A673 (cell line): Measurements from ENCODE around the gene SLC2A8. TPM values are rescaled to one million over a fixed set of nuclear protein-coding genes. Genes with fewer than 3 reads are reported as not detected.
A peak's percentile ranks its signal among the peaks of the same experiment; 100 is the strongest.

Experiments used
- Bru-seq: library from RNA; stranded (reverse); fragments of 400-500 nt; gene quantifications from one replicate; lab custom pipeline; 2021; lab: Mats Ljungman, UMichigan
- BruChase-seq, 2 experiments: library from RNA; stranded (reverse); fragments of 400-500 nt; gene quantifications; one replicate each; lab custom pipeline; 2021; lab: Mats Ljungman, UMichigan
- BruUV-seq: library from RNA; stranded (reverse); fragments of 400-500 nt; replicated peaks from 2 replicates; lab custom pipeline; 2021; lab: Mats Ljungman, UMichigan
- CTCF ChIA-PET: fragments of 300-600 bp; sonication (Branson Sonifier 250); formaldehyde crosslinking; loops from one replicate; lab custom pipeline; 2022; ENCODE audit warnings: antibody characterized with exemption; lab: Charles Lee
- POLR2A ChIA-PET: fragments of 300-600 bp; sonication (Branson Sonifier 250); formaldehyde crosslinking; loops from one replicate; lab custom pipeline; 2022; ENCODE audit warnings: antibody characterized with exemption; ENCODE audit not compliant: low non-redundant PET; lab: Charles Lee
- DNase-seq: peaks from one replicate; pipeline ENCODE4 v3.0.0-alpha.2; 2015; ENCODE audit warnings: low spot score
- H3K27ac ChIP-seq: fragments of 200-600 bp; sonication (generic); 2 replicates; pipeline ENCODE4 v1.5.1; 2016; ENCODE audit warnings: mixed run types, low read depth, mild to moderate bottlenecking, mixed read lengths, antibody characterized with exemption, low read length; ENCODE audit not compliant: poor library complexity, severe bottlenecking
- H3K27me3 ChIP-seq: fragments of 200-600 bp; sonication (generic); replicated peaks from 2 replicates; pipeline ENCODE4 v1.6.1; 2017; ENCODE audit warnings: mixed run types, low read depth, mild to moderate bottlenecking, mixed read lengths, antibody characterized with exemption, low read length; ENCODE audit not compliant: insufficient read depth, poor library complexity
- H3K36me3 ChIP-seq: fragments of 200-600 bp; sonication (generic); 2 replicates; pipeline ENCODE4 v1.6.1; 2016; ENCODE audit warnings: mixed run types, mild to moderate bottlenecking, mixed read lengths, antibody characterized with exemption, low read length; ENCODE audit not compliant: insufficient read depth, poor library complexity, severe bottlenecking
- H3K4me1 ChIP-seq: fragments of 200-600 bp; sonication (generic); 2 replicates; pipeline ENCODE4 v1.6.1; 2017; ENCODE audit warnings: mixed run types, mild to moderate bottlenecking, mixed read lengths, antibody characterized with exemption, low read length; ENCODE audit not compliant: insufficient read depth, poor library complexity, severe bottlenecking
- H3K4me3 ChIP-seq: fragments of 200-600 bp; sonication (generic); 2 replicates; pipeline ENCODE4 v1.5.1; 2016; ENCODE audit warnings: low read depth, mixed run types, mild to moderate bottlenecking, mixed read lengths, low read length; ENCODE audit not compliant: poor library complexity, severe bottlenecking
- H3K9me3 ChIP-seq: fragments of 200-600 bp; sonication (generic); 2 replicates; pipeline ENCODE4 v1.6.1; 2016; ENCODE audit warnings: mixed run types, low read depth, mild to moderate bottlenecking, mixed read lengths, antibody characterized with exemption, low read length; ENCODE audit not compliant: poor library complexity, severe bottlenecking
- EZH2 ChIP-seq: fragments of 200-600 bp; sonication (generic); IDR thresholded peaks from 2 replicates; pipeline ENCODE4 v1.6.1; 2017; ENCODE audit warnings: borderline replicate concordance, low read depth, mild to moderate bottlenecking, mixed read lengths, antibody characterized with exemption, low read length; ENCODE audit not compliant: poor library complexity, severe bottlenecking
- intact Hi-C: fragments of 100-400 bp; cut with micrococcal nuclease; formaldehyde crosslinking; loops from one replicate; pipeline ENCODE4 v1.10.0; 2022; ENCODE audit not compliant: unreplicated experiment
- long read RNA-seq: library from polyadenylated mRNA; stranded (forward); transcript quantifications from one replicate; pipeline ENCODE4 v2.0.0, GENCODE V29; 2022
- total RNA-seq: library from RNA; stranded (reverse); gene quantifications from 2 replicates; pipeline ENCODE4 v1.2.3, GENCODE V29; 2021
- TF ChIP-seq, protein P1 (sequence below): fragments of 300-800, 200-600 bp; sonication (generic); conservative IDR thresholded peaks from 2 replicates; pipeline ENCODE4 v1.5.1; 2017; ENCODE audit warnings: low read depth, mild to moderate bottlenecking, antibody characterized with exemption, low read length, moderate library complexity, mixed read lengths

Gene SLC2A8
- total RNA-seq, result 12.7 and 17.1 TPM in 2 replicates
- Bru-seq, nascent RNA, result percentile 43 among the genes with signal in this experiment
- percentile 55 among the genes with signal in this experiment for BruChase-seq, experiment 1, labeled RNA remaining after a 2-hour chase
- percentile 53 among the genes with signal in this experiment for BruChase-seq, experiment 2, labeled RNA remaining after a 6-hour chase
- long read RNA-seq, transcript SLC2A8-203 (10 exons, 2,172 nt), result major isoform, 13 of 40 reads
- long read RNA-seq, partial matches to known transcripts, result 1 of 40 reads
- long read RNA-seq, other reads (novel, unspliced or antisense), result 20 of 40 reads

GRCh38 chr9:127396808-127397645, at the start of gene SLC2A8:
Gene SLC2A8, plus strand, starts transcription at chr9:127397169. Its CDS starts 62 bp downstream, at chr9:127397231.
- H3K9me3 ChIP-seq, result no peaks in the 10 kb centered on the region
- H3K27ac ChIP-seq, result peak within 1 kb of the TSS; percentile 55
- intact Hi-C loops, result loop anchor here (5.0 kb wide), 1 partner anchor 185 kb away; no protein-coding TSS in a partner anchor
- DNase-seq, result peak; percentile 99
- no peaks in the 10 kb centered on the region for H3K27me3 ChIP-seq
- BruUV-seq, result no TSS peak
- H3K4me1 ChIP-seq, result peaks cover 5% of the 10 kb centered on the region
- POLR2A ChIA-PET, result interaction anchor here (0.5 to 0.6 kb wide), 2 partner anchors 28 to 683 kb away, joined by 3 to 6 read pairs; no protein-coding TSS in a partner anchor
- peak within 1 kb of the TSS; percentile 82 for H3K4me3 ChIP-seq
- H3K36me3 ChIP-seq, result no peaks in the 10 kb centered on the region
- CTCF ChIA-PET, result interaction anchor here (0.7 to 1.4 kb wide), 3 partner anchors 42 to 173 kb away, joined by 4 to 6 read pairs (median 4); no protein-coding TSS in a partner anchor
- TF ChIP-seq, protein P1, sequence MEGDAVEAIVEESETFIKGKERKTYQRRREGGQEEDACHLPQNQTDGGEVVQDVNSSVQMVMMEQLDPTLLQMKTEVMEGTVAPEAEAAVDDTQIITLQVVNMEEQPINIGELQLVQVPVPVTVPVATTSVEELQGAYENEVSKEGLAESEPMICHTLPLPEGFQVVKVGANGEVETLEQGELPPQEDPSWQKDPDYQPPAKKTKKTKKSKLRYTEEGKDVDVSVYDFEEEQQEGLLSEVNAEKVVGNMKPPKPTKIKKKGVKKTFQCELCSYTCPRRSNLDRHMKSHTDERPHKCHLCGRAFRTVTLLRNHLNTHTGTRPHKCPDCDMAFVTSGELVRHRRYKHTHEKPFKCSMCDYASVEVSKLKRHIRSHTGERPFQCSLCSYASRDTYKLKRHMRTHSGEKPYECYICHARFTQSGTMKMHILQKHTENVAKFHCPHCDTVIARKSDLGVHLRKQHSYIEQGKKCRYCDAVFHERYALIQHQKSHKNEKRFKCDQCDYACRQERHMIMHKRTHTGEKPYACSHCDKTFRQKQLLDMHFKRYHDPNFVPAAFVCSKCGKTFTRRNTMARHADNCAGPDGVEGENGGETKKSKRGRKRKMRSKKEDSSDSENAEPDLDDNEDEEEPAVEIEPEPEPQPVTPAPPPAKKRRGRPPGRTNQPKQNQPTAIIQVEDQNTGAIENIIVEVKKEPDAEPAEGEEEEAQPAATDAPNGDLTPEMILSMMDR, result no peak
- TF ChIP-seq EZH2, result no peak

DNA sequence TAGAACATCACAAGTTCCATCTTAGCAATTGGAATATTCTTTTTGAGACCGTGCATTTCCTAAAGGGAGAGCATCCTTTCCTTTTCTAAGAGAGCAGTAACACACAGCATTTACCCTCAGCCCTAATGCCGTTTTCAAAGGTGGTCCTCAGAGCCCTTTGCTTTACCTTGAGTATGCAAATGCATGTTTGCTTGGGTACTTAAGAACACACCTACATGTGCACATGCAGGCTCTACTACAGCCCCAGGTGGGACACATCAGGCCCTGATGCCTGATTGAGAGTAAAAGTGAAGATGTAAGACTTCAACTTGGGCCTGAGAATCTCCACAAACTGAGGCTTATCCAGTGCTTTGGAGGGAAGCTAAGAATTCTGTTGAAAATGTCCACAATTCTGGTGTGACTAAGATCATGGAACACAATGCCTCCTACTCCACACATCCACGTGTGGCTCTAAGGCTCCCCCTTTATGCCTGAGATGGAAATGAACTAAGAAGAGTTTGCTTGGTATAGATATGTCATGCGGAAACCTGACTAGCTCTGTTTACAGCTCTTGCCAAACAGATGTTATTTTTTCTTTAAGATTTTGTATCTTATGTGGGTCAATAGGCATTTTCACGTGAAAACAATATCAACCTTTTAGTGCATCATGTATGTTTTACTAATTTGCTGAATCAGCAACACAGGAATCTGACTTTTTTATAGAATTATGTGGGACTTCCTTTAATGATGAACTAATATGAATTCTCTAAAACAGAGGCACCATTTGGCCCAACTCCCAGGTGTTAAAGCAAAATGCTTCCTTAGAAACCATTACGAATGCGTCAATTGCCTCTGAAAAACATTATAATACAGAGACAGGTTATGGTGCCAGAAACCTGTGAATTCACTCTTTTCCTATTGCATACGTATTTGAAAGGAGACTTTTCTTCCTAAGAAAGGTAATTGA, 48.9 kb upstream of the SLC2A8 start:
- no peaks in the 10 kb centered on the region for H3K4me1 ChIP-seq
- POLR2A ChIA-PET, result no interaction called here
- H3K27ac ChIP-seq, result no peak overlapping the region
- no peak for TF ChIP-seq EZH2
- TF ChIP-seq, protein P1, result peak; percentile 55
- H3K36me3 ChIP-seq, result no peaks in the 10 kb centered on the region
- no peak overlapping the region for H3K4me3 ChIP-seq
- BruUV-seq, result no TSS peak
- H3K9me3 ChIP-seq, result no peaks in the 10 kb centered on the region
- peak; percentile 52 for DNase-seq
- intact Hi-C loops, result loop anchor here (1.0 kb wide), 1 partner anchor 134 kb away; no protein-coding TSS in a partner anchor
- H3K27me3 ChIP-seq, result no peaks in the 10 kb centered on the region
- CTCF ChIA-PET, result interaction anchor here (1.0 kb wide), 1 partner anchor 134 kb away, joined by 3 read pairs; no protein-coding TSS in a partner anchor
